Thyroid gland (tissue), 4 donors: ENCODE data around the gene GSTP1. TPM values are rescaled to one million over a fixed set of nuclear protein-coding genes. Genes with fewer than 3 reads are reported as not detected.
"Not testable (repeated sequence)": the region's sequence is repeated elsewhere in the genome, so short reads cannot be mapped to it uniquely, and the experiment has no call there.

Source experiments
- DNase-seq, 2 donors: peaks; one replicate each; pipeline ENCODE4 v3.0.0-alpha.2; 2019
- H3K27ac ChIP-seq, 3 donors: fragments of 200-600 bp; sonication (generic); 1 replicate in 2 of 3; 2 replicates in 1 of 3; pipeline ENCODE4 v1.5.1; 2016 to 2019; ENCODE audit warnings: mild to moderate bottlenecking in 1 of 3, moderate library complexity in 1 of 3
- H3K27me3 ChIP-seq: fragments of 200-600 bp; sonication (generic); one replicate; pipeline ENCODE4 v1.5.1; 2019
- H3K36me3 ChIP-seq, 2 donors: fragments of 200-600 bp; sonication (generic); one replicate each; pipeline ENCODE4 v1.5.1; 2016 to 2019
- H3K4me1 ChIP-seq, 2 donors: fragments of 200-600 bp; sonication (generic); one replicate each; pipeline ENCODE4 v1.5.1; 2017 to 2019
- H3K4me3 ChIP-seq, 3 donors: fragments of 200-600 bp; sonication (generic); replicated peaks in 1 of 3; 1 replicate in 2 of 3; 2 replicates in 1 of 3; pipeline ENCODE4 v1.5.1; 2016; ENCODE audit warnings: mild to moderate bottlenecking in 1 of 3
- H3K9me3 ChIP-seq: fragments of 200-600 bp; sonication (generic); one replicate; pipeline ENCODE4 v1.5.1; 2017
- CTCF ChIP-seq, 6 experiments: fragments of 200-600 bp in 3 of 6; fragments of 450-650 bp in 3 of 6; sonication (generic) in 3 of 6; IDR thresholded peaks; one replicate each; pipeline ENCODE4 v1.5.1; 2016 to 2019; ENCODE audit warnings: antibody characterized with exemption in 6 of 6, mild to moderate bottlenecking in 2 of 6, inconsistent platforms in 1 of 6, moderate library complexity in 1 of 6
- POLR2A ChIP-seq, 2 donors: fragments of 450-650 bp; IDR thresholded peaks; one replicate each; pipeline ENCODE4 v1.6.1; 2017; ENCODE audit warnings: antibody characterized with exemption in 2 of 2, mild to moderate bottlenecking in 2 of 2, moderate library complexity in 1 of 2
- WGBS, 2 donors: methylation state at CpG; one replicate each; pipeline ENCODE4 v1.1.5; 2017; 5-methylcytosine and 5-hydroxymethylcytosine counted together
- intact Hi-C: fragments of 100-400 bp; cut with DNase I; formaldehyde crosslinking; loops from one replicate; pipeline ENCODE4 v1.15.1; 2023
- total RNA-seq, 4 donors: library from RNA; depleted of rRNA; stranded (reverse); fragments of >200 nt; gene quantifications; one replicate each; pipeline ENCODE4 v1.2.3, GENCODE V29; 2016

Gene GSTP1
- total RNA-seq, 4 donors from 2014 or later, result 877 to 4,013 (median 1,716) TPM

GRCh38 chr11:67616431-67617242 is 33.0 kb downstream of the GSTP1 start:
- peak; percentile 97 to 98 for DNase-seq
- WGBS, 2 donors, result 20 to 24% methylated on average over 9 to 10 of the region's 11 CpGs
- Histone ChIP-seq H3K36me3 (peaks cover 8 to 11% of the 10 kb centered on the region in 2 donors), H3K4me1 (peaks cover 20 to 39% of the 10 kb centered on the region in 2 donors), H3K27me3 (no peaks in the 10 kb centered on the region), H3K4me3 (no peak overlapping the region), H3K9me3 (no peaks in the 10 kb centered on the region), H3K27ac (peak overlapping the region; percentile 49 to 79 (median 55))
- intact Hi-C loops, result no loop called here
- TF ChIP-seq POLR2A (IDR thresholded peaks at IDR 0.05), result peak in 1 of 2 donors; percentile 62
- no peak for TF ChIP-seq CTCF (IDR thresholded peaks at IDR 0.05)

GRCh38 chr11:67617243-67617953 is 33.8 kb downstream of the GSTP1 start:
- intact Hi-C loops, result no loop called here
- peak overlapping the region in 2 of 3 donors; percentile 49 to 79 for H3K27ac ChIP-seq
- H3K9me3 ChIP-seq, result no peaks in the 10 kb centered on the region
- no peak for DNase-seq
- no peak for TF ChIP-seq CTCF (IDR thresholded peaks at IDR 0.05)
- TF ChIP-seq POLR2A (IDR thresholded peaks at IDR 0.05), result no peak
- H3K4me1 ChIP-seq, result peaks cover 20 to 39% of the 10 kb centered on the region in 2 donors
- peaks cover under 1 to 3% of the 10 kb centered on the region in 2 donors for H3K36me3 ChIP-seq
- no peak overlapping the region for H3K4me3 ChIP-seq
- 86 to 90% methylated on average over 7 of the region's 7 CpGs for WGBS, 2 donors
- H3K27me3 ChIP-seq, result no peaks in the 10 kb centered on the region

GRCh38 chr11:67618901-67619659 is 35.5 kb downstream of the GSTP1 start:
- DNase-seq, H3K9me3 ChIP-seq: not testable (repeated sequence)
- WGBS, 2 donors, result 85 to 88% methylated on average over 6 to 18 of the region's 40 CpGs

GRCh38 chr11:67619683-67620618 is 36.3 kb downstream of the GSTP1 start:
- WGBS, 2 donors, result 90 to 92% methylated on average over 31 to 33 of the region's 33 CpGs

More at GRCh38 chr11:67618901-67619659, 35.5 kb downstream of the GSTP1 start:
- H3K4me1 ChIP-seq, result peaks cover 20 to 32% of the 10 kb centered on the region in 2 donors
- H3K27ac ChIP-seq, H3K4me3 ChIP-seq, H3K36me3 ChIP-seq, intact Hi-C loops, H3K27me3 ChIP-seq: not testable (repeated sequence)

GRCh38 chr11:67620621-67621020 is 37.0 kb downstream of the GSTP1 start:
- H3K36me3 ChIP-seq, H3K4me3 ChIP-seq, DNase-seq, intact Hi-C loops, H3K27me3 ChIP-seq, H3K9me3 ChIP-seq, H3K27ac ChIP-seq: not testable (repeated sequence)
- WGBS, 2 donors, result 87% methylated on average over 13 of the region's 13 CpGs
- peaks cover 12 to 16% of the 10 kb centered on the region in 2 donors for H3K4me1 ChIP-seq

More at GRCh38 chr11:67619683-67620618, 36.3 kb downstream of the GSTP1 start:
- intact Hi-C loops, H3K27ac ChIP-seq, DNase-seq, H3K36me3 ChIP-seq, H3K27me3 ChIP-seq, H3K9me3 ChIP-seq, H3K4me3 ChIP-seq: not testable (repeated sequence)
- peaks cover 13 to 23% of the 10 kb centered on the region in 2 donors for H3K4me1 ChIP-seq

- intact Hi-C loops, H3K4me1 ChIP-seq, H3K9me3 ChIP-seq, DNase-seq, H3K27me3 ChIP-seq, H3K27ac ChIP-seq, H3K36me3 ChIP-seq, H3K4me3 ChIP-seq: not testable (repeated sequence)
- 56 to 58% methylated on average over 3 of the region's 3 CpGs for WGBS, 2 donors
Measured at GRCh38 chr11:67621928-67622327, 38.3 kb downstream of the GSTP1 start.

GRCh38 chr11:67622905-67623304 is 39.3 kb downstream of the GSTP1 start:
- whole genome bisulfite sequencing, 2 donors, result 72 to 81% methylated on average over 7 of the region's 7 CpGs
- H3K4me1 ChIP-seq, H3K4me3 ChIP-seq, H3K36me3 ChIP-seq, intact Hi-C loops, H3K27ac ChIP-seq, H3K27me3 ChIP-seq, DNase-seq, H3K9me3 ChIP-seq: not testable (repeated sequence)

GRCh38 chr11:67623795-67624194 is 40.2 kb downstream of the GSTP1 start:
- H3K9me3 ChIP-seq, H3K27ac ChIP-seq, H3K27me3 ChIP-seq, DNase-seq, intact Hi-C loops, H3K4me1 ChIP-seq, H3K36me3 ChIP-seq, H3K4me3 ChIP-seq: not testable (repeated sequence)
- 100% methylated on average over 1 of the region's 1 CpG for WGBS, 2 donors

- H3K4me3 ChIP-seq, DNase-seq, intact Hi-C loops, H3K27me3 ChIP-seq, H3K9me3 ChIP-seq, H3K36me3 ChIP-seq: not testable (repeated sequence)
- peak overlapping the region in 2 of 3 donors; percentile 0 to 17 for H3K27ac ChIP-seq
- H3K4me1 ChIP-seq, result peaks cover 5 to 20% of the 10 kb centered on the region in 2 donors
- WGBS, 2 donors, result 89 to 93% methylated on average over 10 of the region's 10 CpGs
Measured at GRCh38 chr11:67626131-67626833, 42.7 kb downstream of the GSTP1 start.
